CD4-positive, alpha-beta T cell treated with Interleukin-6 at 100 ng/mL for 8 hours (primary cell): ENCODE data around the gene PUDP.
"Not testable (repeated sequence)": the region's sequence is repeated elsewhere in the genome, so short reads cannot be mapped to it uniquely, and the experiment has no call there.

ENCODE experiments used
- DNase-seq: peaks from one replicate; pipeline ENCODE4 v3.0.0-alpha.2; 2020; ENCODE audit warnings: mixed read lengths, low spot score

Gene PUDP

DNA sequence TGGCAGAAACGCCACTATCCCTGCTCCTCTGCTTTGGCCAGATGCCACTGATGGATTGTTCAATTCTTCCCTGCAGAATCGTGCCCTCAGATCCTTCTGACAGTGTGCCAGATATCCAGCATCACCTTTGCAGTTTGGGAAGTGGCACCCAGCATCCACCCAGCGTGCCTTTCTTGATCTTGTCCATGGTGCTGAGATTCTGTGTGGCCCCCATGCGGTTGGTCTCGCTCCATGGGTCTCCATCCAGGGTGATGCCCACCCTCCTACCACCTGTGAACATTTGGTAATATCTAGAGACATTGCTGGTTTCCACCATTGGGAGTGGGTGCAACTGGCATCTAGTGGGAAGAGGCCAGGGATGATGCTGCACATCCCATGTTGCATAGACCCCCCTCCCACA lies 121.6 kb downstream of the PUDP start:
- DNase-seq = not testable (repeated sequence)

DNA sequence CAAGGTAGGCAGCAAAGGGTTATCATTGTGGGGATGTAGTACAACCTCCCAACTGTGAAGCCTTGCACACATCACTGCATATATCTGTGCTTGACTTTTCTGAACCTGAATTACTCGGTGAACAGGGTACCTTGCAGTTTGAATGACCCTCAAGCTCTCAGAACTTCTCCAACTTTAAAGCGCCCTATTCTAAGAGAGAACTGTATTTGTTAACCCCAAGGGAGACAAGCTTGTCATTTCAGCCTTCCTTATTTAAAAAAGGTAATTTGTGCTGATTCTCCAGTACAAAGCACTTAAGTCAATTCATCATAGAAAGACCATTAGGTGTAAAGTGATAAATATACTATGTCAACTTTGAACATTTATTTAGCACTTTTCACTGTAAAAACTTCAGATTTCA lies 122.5 kb downstream of the PUDP start:
- DNase-seq = no peak

DNA sequence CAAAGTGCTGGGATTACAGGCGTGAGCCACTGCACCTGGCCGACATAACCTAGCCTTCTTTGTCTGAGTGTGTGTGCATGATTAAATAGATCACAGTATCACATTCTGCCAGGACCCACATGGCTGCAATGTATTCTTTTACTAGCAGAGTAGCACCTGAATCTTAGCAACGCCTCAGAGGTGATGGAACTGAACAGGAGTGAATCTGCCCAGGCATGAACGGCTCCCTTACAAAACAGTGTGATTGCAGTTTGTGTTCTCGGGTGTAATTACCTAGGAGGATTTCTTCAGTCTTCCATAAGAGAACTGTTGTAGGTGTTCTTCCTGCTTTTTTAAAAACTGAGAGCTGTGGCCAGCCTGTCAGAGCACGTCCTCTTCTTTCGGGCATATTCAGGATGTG lies 123.1 kb downstream of the PUDP start:
- no peak for DNase-seq

DNA sequence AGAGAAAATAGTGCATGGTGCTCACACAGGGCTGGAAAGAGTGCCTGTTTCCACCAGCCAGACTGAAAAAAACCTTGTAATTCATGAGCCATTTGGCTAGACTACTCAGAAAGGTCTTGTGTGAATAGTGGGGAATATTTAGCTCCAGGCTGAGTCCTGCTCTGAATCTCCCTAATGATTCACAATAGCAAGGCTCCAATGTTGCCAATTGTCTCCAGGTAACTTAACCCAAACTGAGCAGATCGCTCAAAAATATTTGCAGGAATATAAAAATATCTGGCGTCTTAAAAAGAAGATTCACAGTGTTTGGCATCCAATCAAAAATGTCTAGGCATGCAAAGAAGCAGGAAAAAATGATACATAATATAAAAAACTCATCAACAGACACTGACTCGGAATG lies 125.0 kb downstream of the PUDP start:
- DNase-seq = not testable (repeated sequence)

DNA sequence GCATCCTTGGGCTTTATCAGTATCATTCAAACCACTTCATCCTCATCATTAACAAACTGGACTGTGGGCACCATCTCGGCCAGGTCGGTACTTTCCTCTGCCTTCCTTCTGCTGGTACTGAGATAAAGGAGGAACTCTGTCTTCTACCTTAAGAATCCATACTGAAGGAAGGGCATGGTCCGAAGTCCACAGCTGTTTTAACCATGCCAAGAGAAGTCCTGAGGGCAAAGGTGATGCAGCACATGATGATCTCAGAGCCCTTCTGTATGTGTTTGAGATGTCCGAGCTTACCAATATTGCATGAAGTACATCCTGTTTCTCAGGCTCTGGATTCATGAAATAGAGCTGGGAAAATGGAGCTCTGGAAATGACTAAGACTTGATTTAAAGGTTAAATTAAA lies 126.0 kb downstream of the PUDP start:
- DNase-seq = no peak

DNA sequence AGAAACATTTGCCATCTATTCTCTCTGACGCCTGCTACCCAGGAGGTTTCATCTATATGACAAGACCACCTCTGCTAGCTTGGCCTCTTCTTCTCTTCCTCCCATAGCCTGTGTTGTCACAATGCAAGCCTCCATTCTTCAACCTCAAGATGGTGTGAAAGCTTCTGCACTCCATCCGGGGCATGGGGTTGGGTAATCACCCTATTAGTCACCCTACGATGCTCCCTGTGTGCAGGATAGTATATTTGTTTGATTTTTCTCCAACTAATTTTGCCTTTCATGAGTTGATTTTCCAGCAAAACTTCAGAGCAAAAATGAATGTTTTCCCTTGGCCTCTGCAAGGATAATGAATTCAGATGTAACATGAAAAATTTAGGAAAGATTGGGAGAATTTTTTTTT lies 128.4 kb downstream of the PUDP start:
- no peak for DNase-seq

DNA sequence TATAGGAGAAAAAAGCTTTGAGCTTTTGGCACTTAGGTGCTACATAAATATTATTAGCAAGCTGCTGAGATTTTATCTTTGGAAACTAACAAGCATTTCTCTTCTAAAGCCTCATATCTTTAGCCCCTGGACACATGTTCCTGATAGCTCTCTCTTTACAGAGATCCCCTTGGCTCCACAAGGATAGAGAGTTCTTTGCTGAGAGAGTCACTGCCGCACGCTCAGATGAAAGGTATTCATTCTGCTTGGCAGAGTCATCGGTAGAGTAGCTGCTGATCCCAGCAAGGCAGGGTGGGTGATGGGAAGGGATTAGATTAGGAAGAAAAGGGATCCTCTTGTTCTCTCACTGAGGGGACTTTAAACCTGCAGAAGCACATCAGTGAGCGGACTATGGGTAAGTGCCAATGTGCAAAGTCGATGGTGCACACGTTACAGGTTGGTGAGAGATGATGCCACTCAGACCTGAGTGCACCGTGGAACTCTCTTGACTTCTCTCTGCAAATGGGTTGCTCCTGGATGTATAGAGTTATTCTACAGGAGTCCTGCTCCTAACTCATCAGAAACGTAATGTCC lies 135.6 kb downstream of the PUDP start:
- not testable (repeated sequence) for DNase-seq

DNA sequence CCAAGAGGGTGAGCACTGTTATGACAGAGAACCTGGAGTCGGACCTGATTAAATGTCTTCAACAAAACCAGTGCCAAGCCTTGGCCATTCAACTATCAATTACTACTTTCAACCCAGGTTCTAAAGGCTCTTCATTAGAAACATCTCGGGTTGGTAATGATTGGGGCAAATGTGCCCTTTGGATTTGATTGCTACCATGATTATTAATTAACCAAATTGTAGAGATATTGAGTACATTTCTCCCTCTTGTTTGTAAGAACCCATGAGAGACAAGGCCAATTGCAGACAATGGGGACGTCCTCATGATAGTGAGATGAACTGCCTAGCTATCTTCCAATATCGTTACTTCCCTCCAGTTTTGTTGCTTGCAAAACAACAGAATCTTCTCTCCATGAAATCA lies 137.1 kb downstream of the PUDP start:
- DNase-seq = not testable (repeated sequence)

DNA sequence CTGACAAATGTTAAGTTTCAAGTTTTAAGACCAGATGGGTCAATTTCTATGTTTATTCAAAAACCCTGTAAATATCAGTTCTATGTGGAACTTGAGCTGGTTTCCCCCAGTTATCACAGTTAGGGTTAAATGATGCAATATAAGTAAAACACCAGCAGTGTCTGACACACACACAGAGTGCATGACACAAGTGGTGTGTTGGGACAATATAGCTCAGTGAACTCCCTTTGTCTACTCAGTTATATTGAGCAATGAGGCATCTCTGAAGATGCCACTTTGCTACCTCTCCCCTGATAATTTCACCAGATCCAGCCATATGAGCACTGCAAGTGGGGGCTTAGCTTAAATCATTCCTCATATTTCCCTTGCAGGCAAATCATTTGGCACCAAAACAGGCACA lies 140.6 kb downstream of the PUDP start:
- DNase-seq = not testable (repeated sequence)
